ENCODE measurements around the gene TJP2.

GRCh38 chr9:69188975-69189374 lies 14.9 kb downstream of the TJP2 start:
- TF ChIP-seq, protein P1, sequence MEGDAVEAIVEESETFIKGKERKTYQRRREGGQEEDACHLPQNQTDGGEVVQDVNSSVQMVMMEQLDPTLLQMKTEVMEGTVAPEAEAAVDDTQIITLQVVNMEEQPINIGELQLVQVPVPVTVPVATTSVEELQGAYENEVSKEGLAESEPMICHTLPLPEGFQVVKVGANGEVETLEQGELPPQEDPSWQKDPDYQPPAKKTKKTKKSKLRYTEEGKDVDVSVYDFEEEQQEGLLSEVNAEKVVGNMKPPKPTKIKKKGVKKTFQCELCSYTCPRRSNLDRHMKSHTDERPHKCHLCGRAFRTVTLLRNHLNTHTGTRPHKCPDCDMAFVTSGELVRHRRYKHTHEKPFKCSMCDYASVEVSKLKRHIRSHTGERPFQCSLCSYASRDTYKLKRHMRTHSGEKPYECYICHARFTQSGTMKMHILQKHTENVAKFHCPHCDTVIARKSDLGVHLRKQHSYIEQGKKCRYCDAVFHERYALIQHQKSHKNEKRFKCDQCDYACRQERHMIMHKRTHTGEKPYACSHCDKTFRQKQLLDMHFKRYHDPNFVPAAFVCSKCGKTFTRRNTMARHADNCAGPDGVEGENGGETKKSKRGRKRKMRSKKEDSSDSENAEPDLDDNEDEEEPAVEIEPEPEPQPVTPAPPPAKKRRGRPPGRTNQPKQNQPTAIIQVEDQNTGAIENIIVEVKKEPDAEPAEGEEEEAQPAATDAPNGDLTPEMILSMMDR (IDR thresholded peaks at IDR 0.05), result no peak
- no peak for TF ChIP-seq POLR2A (IDR thresholded peaks at IDR 0.05)
- no peak for TF ChIP-seq POLR2AphosphoS5 (IDR thresholded peaks at IDR 0.05)
- no peak for TF ChIP-seq EP300 (IDR thresholded peaks at IDR 0.05)
